IMR-90 (cell line): ENCODE data around the gene LMO1. TPM values are rescaled to one million over a fixed set of nuclear protein-coding genes. Genes with fewer than 3 reads are reported as not detected.
A peak's percentile ranks its signal among the peaks of the same experiment; 100 is the strongest.

ENCODE experiments used
- ATAC-seq: fragments of 200-7000 bp; cut with Tn5 transposase; 2 replicates; pipeline ENCODE4 v1.9.1; 2020; ENCODE audit warnings: low read depth, mild to moderate bottlenecking, moderate library complexity
- BruUV-seq: library from RNA; stranded (reverse); fragments of 400-500 nt; replicated peaks from 2 replicates; lab custom pipeline; 2021; lab: Mats Ljungman, UMichigan
- CTCF ChIA-PET: fragments of 300-600 bp; formaldehyde crosslinking; extraction: SDS; loops from one replicate; lab custom pipeline; 2021; ENCODE audit warnings: antibody characterized with exemption; lab: Yijun Ruan, JAX
- POLR2A ChIA-PET: fragments of 300-600 bp; sonication (Branson Sonifier 250); formaldehyde crosslinking; loops from one replicate; lab custom pipeline; 2022; ENCODE audit warnings: antibody characterized with exemption; ENCODE audit not compliant: unreplicated experiment; lab: Charles Lee
- DNase-seq: peaks from one replicate; pipeline ENCODE4 v3.0.0; 2013
- H2AFZ ChIP-seq: replicated peaks from 2 replicates; pipeline ENCODE3; 2013; ENCODE audit warnings: low read length, mild to moderate bottlenecking; ENCODE audit not compliant: poor library complexity
- H2AK5ac ChIP-seq: 2 replicates; pipeline ENCODE4 v1.6.1; 2013; ENCODE audit warnings: low read depth, low read length, inconsistent platforms
- H2AK9ac ChIP-seq: replicated peaks from 2 replicates; pipeline ENCODE3; 2013; ENCODE audit warnings: mild to moderate bottlenecking, low read depth, low read length, moderate library complexity; ENCODE audit not compliant: poor library complexity
- H2BK120ac ChIP-seq: 2 replicates; pipeline ENCODE4 v1.6.1; 2013; ENCODE audit warnings: low read depth, low read length, inconsistent platforms
- H2BK15ac ChIP-seq: 3 replicates; pipeline ENCODE4 v1.6.1; 2013; ENCODE audit warnings: low read depth, low read length, inconsistent platforms
- H2BK20ac ChIP-seq: 2 replicates; pipeline ENCODE4 v1.6.1; 2013; ENCODE audit warnings: low read depth, mild to moderate bottlenecking, inconsistent platforms, low read length, moderate library complexity
- H2BK5ac ChIP-seq: 2 replicates; pipeline ENCODE4 v1.6.1; 2013; ENCODE audit warnings: mild to moderate bottlenecking, low read depth, low read length, inconsistent platforms; ENCODE audit not compliant: poor library complexity, severe bottlenecking
- H3K14ac ChIP-seq: replicated peaks from 2 replicates; pipeline ENCODE4 v1.6.1; 2013; ENCODE audit warnings: low read depth, low read length, inconsistent platforms
- H3K18ac ChIP-seq: 2 replicates; pipeline ENCODE4 v1.6.1; 2013; ENCODE audit warnings: low read depth, low read length, control low read depth
- H3K23ac ChIP-seq: 2 replicates; pipeline ENCODE4 v1.6.1; 2013; ENCODE audit warnings: low read depth, low read length, inconsistent platforms
- H3K27ac ChIP-seq: 2 replicates; pipeline ENCODE4 v1.5.1; 2013; ENCODE audit warnings: mild to moderate bottlenecking, control low read depth, low read length; ENCODE audit not compliant: insufficient read depth
- H3K27me3 ChIP-seq: 2 replicates; pipeline ENCODE4 v1.6.1; 2013; ENCODE audit warnings: low read length; ENCODE audit not compliant: control insufficient read depth, insufficient read depth
- H3K36me3 ChIP-seq: 2 replicates; pipeline ENCODE4 v1.6.1; 2013; ENCODE audit warnings: low read length, mixed read lengths; ENCODE audit not compliant: control insufficient read depth, insufficient read depth
- H3K4ac ChIP-seq: 2 replicates; pipeline ENCODE4 v1.6.1; 2013; ENCODE audit warnings: low read depth, low read length, inconsistent platforms
- H3K4me1 ChIP-seq: 2 replicates; pipeline ENCODE4 v1.6.1; 2013; ENCODE audit warnings: low read length, mixed read lengths; ENCODE audit not compliant: control insufficient read depth, insufficient read depth
- H3K4me2 ChIP-seq: 2 replicates; pipeline ENCODE4 v1.6.1; 2013; ENCODE audit warnings: low read depth, mild to moderate bottlenecking, control low read depth, low read length, moderate library complexity
- H3K4me3 ChIP-seq: 2 replicates; pipeline ENCODE4 v1.5.1; 2013; ENCODE audit warnings: low read depth, mild to moderate bottlenecking, control low read depth, low read length, moderate library complexity; ENCODE audit not compliant: insufficient read depth
- H3K56ac ChIP-seq: 2 replicates; pipeline ENCODE4 v1.6.1; 2013; ENCODE audit warnings: low read length, inconsistent platforms; ENCODE audit not compliant: insufficient read depth; ENCODE audit errors: extremely low read depth
- H3K79me1 ChIP-seq, 2 experiments: 2 replicates each; pipeline ENCODE4 v1.6.1; 2013; ENCODE audit warnings: low read length in 2 of 2, inconsistent platforms in 1 of 2, low read depth in 1 of 2
- H3K9ac ChIP-seq: 2 replicates; pipeline ENCODE4 v1.6.1; 2013; ENCODE audit warnings: low read depth, low read length, control low read depth
- H3K9me1 ChIP-seq: 2 replicates; pipeline ENCODE4 v1.6.1; 2013; ENCODE audit warnings: low read length, inconsistent platforms; ENCODE audit not compliant: insufficient read depth
- H3K9me3 ChIP-seq: 2 replicates; pipeline ENCODE4 v1.6.1; 2013; ENCODE audit warnings: low read length; ENCODE audit not compliant: control insufficient read depth, insufficient read depth
- H4K20me1 ChIP-seq: 2 replicates; pipeline ENCODE4 v1.6.1; 2013; ENCODE audit warnings: low read length, inconsistent platforms; ENCODE audit not compliant: insufficient read depth
- H4K5ac ChIP-seq: 2 replicates; pipeline ENCODE4 v1.6.1; 2013; ENCODE audit warnings: mild to moderate bottlenecking, low read depth, low read length, control low read depth
- H4K8ac ChIP-seq, 2 experiments: 2 replicates each; pipeline ENCODE4 v1.6.1; 2013; ENCODE audit warnings: low read depth in 2 of 2, low read length in 2 of 2, control low read depth in 1 of 2, inconsistent platforms in 1 of 2
- H4K91ac ChIP-seq: 2 replicates; pipeline ENCODE4 v1.6.1; 2013; ENCODE audit warnings: low read depth, low read length, inconsistent platforms; ENCODE audit not compliant: insufficient read depth
- MAFK ChIP-seq: IDR thresholded peaks from 2 replicates; pipeline ENCODE4 v1.6.1; 2012; ENCODE audit warnings: low read depth, low read length, improper control_type of control experiment
- MXI1 ChIP-seq: IDR thresholded peaks from 2 replicates; pipeline ENCODE4 v1.6.1; 2012; ENCODE audit warnings: low read depth, mild to moderate bottlenecking, low read length, moderate library complexity, borderline replicate concordance
- RCOR1 ChIP-seq: IDR thresholded peaks from 2 replicates; pipeline ENCODE4 v1.6.1; 2012; ENCODE audit warnings: mild to moderate bottlenecking, low read length, improper control_type of control experiment; ENCODE audit not compliant: insufficient replicate concordance
- WGBS, 2 experiments: methylation state at CpG; one replicate each; pipeline versions ENCODE4 v1.1.5 to v1.1.7; 2013; ENCODE audit warnings: missing lambda C conversion rate in 2 of 2; ENCODE audit not compliant: insufficient read length in 1 of 2; ENCODE audit errors: extremely low coverage in 2 of 2; 5-methylcytosine and 5-hydroxymethylcytosine counted together
- dilution Hi-C: fragments of 300-500 bp; cut with HindIII; formaldehyde crosslinking; loops from one replicate; pipeline ENCODE4 v1.14.3; 2018; ENCODE audit warnings: low sequenced_read_pairs; ENCODE audit not compliant: unreplicated experiment
- in situ Hi-C: fragments of 300-500 bp; cut with MboI; formaldehyde crosslinking; loops from 3 replicates; pipeline ENCODE4 v1.14.3; 2019; ENCODE audit warnings: low sequenced_read_pairs, inconsistent platforms, mixed read lengths
- intact Hi-C: fragments of 100-400 bp; cut with micrococcal nuclease; formaldehyde crosslinking; loops from 2 replicates; pipeline ENCODE4 v1.10.0; 2022
- polyA plus RNA-seq, 3 experiments: library from polyadenylated mRNA; depleted of rRNA; stranded (reverse); fragments of >200 nt; gene quantifications; 2 replicates each; pipeline ENCODE4 v1.2.3, GENCODE V29; 2012; ENCODE audit warnings: low replicate concordance in 1 of 3
- total RNA-seq: library from RNA; depleted of rRNA; stranded (reverse); fragments of >200 nt; gene quantifications from 2 replicates; pipeline ENCODE4 v1.2.3, GENCODE V29; 2012

LMO1 gene
- total and polyA plus RNA-seq, 2 of the 4 experiments (the other 2 are of a cell fraction), result not detected

- H4K91ac ChIP-seq, result no peak overlapping the region
- H3K9ac ChIP-seq, result no peak overlapping the region
- H3K18ac ChIP-seq, result no peak overlapping the region
- no peak overlapping the region for H3K4me3 ChIP-seq
- no peaks in the 10 kb centered on the region for H3K36me3 ChIP-seq
- intact Hi-C loops (no loop called here), in situ Hi-C loops (no loop called here), dilution Hi-C loops (no loop called here)
- H2AK5ac ChIP-seq, result no peak overlapping the region
- no peak for TF ChIP-seq MXI1
- TF ChIP-seq MAFK, result peak; percentile 77
- no peak for TF ChIP-seq RCOR1
- H2AFZ ChIP-seq, result no peak overlapping the region
- ChIA-PET CTCF (interaction anchor here (1.0 kb wide), 1 partner anchor 410 kb away, joined by 3 read pairs; no protein-coding TSS in a partner anchor), POLR2A (no interaction called here)
- no peak overlapping the region for H3K14ac ChIP-seq
- no peak overlapping the region for H3K4ac ChIP-seq
- ATAC-seq (no peak), DNase-seq (no peak)
- no peak overlapping the region for H3K56ac ChIP-seq
- H3K79me1 ChIP-seq, result no peaks in the 10 kb centered on the region
- no peak overlapping the region for H3K4me2 ChIP-seq
- no peak overlapping the region for H2BK5ac ChIP-seq
- H3K27me3 ChIP-seq, result peaks cover 1% of the 10 kb centered on the region; the same call in 1 of the 2 replicates
- no peak overlapping the region for H4K8ac ChIP-seq
- no peaks in the 10 kb centered on the region for H3K9me3 ChIP-seq
- no CpG with 5 or more reads among the region's 2 CpGs for WGBS, 2 experiments
- H3K27ac ChIP-seq, result no peak overlapping the region
- no peak overlapping the region for H2BK15ac ChIP-seq
- no peak overlapping the region for H2BK20ac ChIP-seq
- H3K23ac ChIP-seq, result no peak overlapping the region
- no TSS peak for BruUV-seq
- no peak overlapping the region for H2BK120ac ChIP-seq
- H4K5ac ChIP-seq, result no peak overlapping the region
- H3K4me1 ChIP-seq, result no peaks in the 10 kb centered on the region
- H3K9me1 ChIP-seq, result no peaks in the 10 kb centered on the region
- H2AK9ac ChIP-seq, result no peak overlapping the region
- no peaks in the 10 kb centered on the region for H4K20me1 ChIP-seq
Measured at GRCh38 chr11:8186429-8186828, 77.2 kb downstream of the LMO1 start.
